BE2C (cell line): Measurements from ENCODE around the gene PRKAR1A.

Experiments
- DNase-seq: peaks from one replicate; pipeline ENCODE4 v3.0.0-alpha.2; 2020
- H3K27me3 ChIP-seq: fragments of 250-450 bp; sonication (Bioruptor Pico); 2 replicates; pipeline ENCODE4 v1.5.1; 2020; ENCODE audit warnings: mild to moderate bottlenecking
- H3K36me3 ChIP-seq: fragments of 250-450 bp; sonication (Bioruptor Pico); 2 replicates; pipeline ENCODE4 v1.5.1; 2020; ENCODE audit warnings: mild to moderate bottlenecking
- H3K4me1 ChIP-seq: fragments of 250-450 bp; sonication (Bioruptor Pico); 2 replicates; pipeline ENCODE4 v1.5.1; 2020
- H3K4me3 ChIP-seq: 2 replicates; pipeline ENCODE4 v1.5.1; 2011; ENCODE audit warnings: low read depth, low read length
- H3K9me3 ChIP-seq: fragments of 250-450 bp; sonication (Bioruptor Pico); 2 replicates; pipeline ENCODE4 v1.5.1; 2020
- TF ChIP-seq, protein P1 (sequence below): IDR thresholded peaks from 2 replicates; pipeline ENCODE4 v1.5.1; 2012; ENCODE audit warnings: mild to moderate bottlenecking, low read depth, low read length

Gene PRKAR1A

GRCh38 chr17:68562736-68563135, 50.5 kb downstream of the PRKAR1A start:
- Histone ChIP-seq H3K36me3 (no peaks in the 10 kb centered on the region), H3K4me3 (no peak overlapping the region), H3K4me1 (no peaks in the 10 kb centered on the region), H3K27me3 (peaks cover 15% of the 10 kb centered on the region), H3K9me3 (no peaks in the 10 kb centered on the region)
- TF ChIP-seq, protein P1, sequence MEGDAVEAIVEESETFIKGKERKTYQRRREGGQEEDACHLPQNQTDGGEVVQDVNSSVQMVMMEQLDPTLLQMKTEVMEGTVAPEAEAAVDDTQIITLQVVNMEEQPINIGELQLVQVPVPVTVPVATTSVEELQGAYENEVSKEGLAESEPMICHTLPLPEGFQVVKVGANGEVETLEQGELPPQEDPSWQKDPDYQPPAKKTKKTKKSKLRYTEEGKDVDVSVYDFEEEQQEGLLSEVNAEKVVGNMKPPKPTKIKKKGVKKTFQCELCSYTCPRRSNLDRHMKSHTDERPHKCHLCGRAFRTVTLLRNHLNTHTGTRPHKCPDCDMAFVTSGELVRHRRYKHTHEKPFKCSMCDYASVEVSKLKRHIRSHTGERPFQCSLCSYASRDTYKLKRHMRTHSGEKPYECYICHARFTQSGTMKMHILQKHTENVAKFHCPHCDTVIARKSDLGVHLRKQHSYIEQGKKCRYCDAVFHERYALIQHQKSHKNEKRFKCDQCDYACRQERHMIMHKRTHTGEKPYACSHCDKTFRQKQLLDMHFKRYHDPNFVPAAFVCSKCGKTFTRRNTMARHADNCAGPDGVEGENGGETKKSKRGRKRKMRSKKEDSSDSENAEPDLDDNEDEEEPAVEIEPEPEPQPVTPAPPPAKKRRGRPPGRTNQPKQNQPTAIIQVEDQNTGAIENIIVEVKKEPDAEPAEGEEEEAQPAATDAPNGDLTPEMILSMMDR, result no peak
- DNase-seq, result no peak

DNA sequence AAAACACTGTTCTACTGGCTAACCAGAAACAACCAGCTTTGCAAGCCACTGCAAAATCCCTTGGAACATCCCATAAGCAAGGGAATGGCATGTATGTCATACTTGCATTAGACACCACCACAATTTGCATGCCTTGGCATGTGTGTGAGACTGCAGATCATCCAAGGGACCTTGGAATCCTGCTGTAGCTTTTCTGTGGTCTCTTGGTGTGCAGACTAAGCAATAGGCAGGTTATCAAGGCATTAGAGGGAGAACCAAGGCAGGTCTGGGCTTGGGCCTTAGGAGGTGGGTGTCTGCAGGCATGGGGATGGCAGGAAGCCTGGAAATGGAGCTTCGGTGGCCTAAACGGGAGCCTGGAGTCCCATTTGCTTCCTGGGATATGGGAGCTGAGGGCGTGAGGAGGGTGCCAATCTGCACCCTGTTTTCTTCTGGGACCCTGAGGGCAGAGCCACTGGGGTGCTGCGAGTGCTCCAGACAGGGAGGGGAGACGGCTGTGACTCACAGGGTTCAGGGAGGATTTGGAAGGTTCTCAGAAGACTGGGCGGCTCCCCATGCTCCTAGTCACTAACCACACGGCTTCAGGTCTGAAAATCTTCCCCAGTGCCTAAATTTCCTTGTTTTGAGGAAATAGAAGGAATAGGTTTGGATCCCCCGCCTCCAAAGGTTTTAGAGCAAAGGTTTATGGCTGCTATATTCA, 52.3 kb downstream of the PRKAR1A start:
- Histone ChIP-seq H3K27me3 (peaks cover 15% of the 10 kb centered on the region), H3K9me3 (no peaks in the 10 kb centered on the region), H3K4me3 (no peak overlapping the region), H3K36me3 (no peaks in the 10 kb centered on the region), H3K4me1 (no peaks in the 10 kb centered on the region)
- DNase-seq, result no peak
- TF ChIP-seq, protein P1, result no peak

DNA sequence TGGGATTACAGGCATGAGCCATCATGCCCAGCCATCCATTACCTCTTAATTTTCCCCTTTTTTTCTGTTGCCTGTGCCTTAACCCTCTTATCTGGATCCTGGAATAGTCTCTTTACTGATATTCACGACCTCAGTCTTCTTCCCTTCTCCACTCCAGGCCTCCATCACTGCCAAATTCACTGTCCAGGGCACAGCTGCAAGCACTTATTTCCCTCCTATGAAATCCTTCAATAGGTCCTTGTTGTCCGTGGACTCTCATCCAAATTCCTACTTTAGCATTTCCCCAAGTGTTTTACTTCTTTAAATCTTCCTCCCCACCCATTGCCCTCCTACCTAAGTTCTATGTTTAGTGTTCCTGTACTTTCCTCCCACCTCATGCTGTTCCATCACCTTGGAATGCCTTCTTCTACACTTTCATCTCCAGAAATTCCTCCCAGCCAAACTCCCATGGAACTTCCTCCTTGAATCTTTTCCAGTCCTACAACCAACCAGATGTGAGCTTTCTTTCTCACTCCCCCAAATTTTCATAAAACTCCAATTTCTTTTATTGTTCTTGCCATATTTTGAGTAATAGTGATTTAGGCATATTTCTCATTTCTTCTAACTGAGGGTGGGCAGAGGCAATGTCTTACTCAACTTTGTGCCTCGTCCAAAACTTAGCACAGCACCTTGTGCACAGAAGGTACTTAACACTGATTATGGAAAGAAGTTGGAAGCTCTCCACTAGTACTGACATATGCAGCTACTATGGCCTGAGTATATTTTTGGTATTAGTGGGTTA, 53.6 kb downstream of the PRKAR1A start:
- DNase-seq, result no peak
- H3K4me3 ChIP-seq, result no peak overlapping the region
- H3K27me3 ChIP-seq, result peaks cover 15% of the 10 kb centered on the region
- TF ChIP-seq, protein P1, result no peak
- no peaks in the 10 kb centered on the region for H3K36me3 ChIP-seq
- no peaks in the 10 kb centered on the region for H3K4me1 ChIP-seq
- H3K9me3 ChIP-seq, result no peaks in the 10 kb centered on the region

DNA sequence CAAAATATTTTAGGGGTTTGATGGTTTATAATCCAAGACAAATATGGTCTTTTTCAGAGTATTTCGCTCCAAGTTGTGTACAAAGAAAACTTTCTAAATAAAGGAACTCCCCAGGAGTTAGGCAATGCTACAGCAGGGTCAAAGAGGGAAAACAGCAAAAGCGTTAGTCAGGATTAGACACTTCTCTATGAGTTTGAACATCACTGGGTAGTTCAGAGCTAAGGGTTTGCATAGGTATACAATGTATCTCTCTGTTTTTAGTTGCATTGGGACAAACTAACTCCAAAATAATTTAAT, 54.2 kb downstream of the PRKAR1A start:
- TF ChIP-seq, protein P1, result no peak
- H3K27me3 ChIP-seq, result peaks cover 15% of the 10 kb centered on the region
- H3K9me3 ChIP-seq, result no peaks in the 10 kb centered on the region
- no peak for DNase-seq
- no peak overlapping the region for H3K4me3 ChIP-seq
- H3K4me1 ChIP-seq, result no peaks in the 10 kb centered on the region
- H3K36me3 ChIP-seq, result no peaks in the 10 kb centered on the region

- no peaks in the 10 kb centered on the region for H3K4me1 ChIP-seq
- H3K4me3 ChIP-seq, result no peak overlapping the region
- H3K27me3 ChIP-seq, result peaks cover 12% of the 10 kb centered on the region
- DNase-seq, result no peak
- H3K9me3 ChIP-seq, result no peaks in the 10 kb centered on the region
- TF ChIP-seq, protein P1, result no peak
- H3K36me3 ChIP-seq, result no peaks in the 10 kb centered on the region
Measured at GRCh38 chr17:68567035-68567434, 54.8 kb downstream of the PRKAR1A start.

GRCh38 chr17:68567581-68567980, 55.4 kb downstream of the PRKAR1A start:
- TF ChIP-seq, protein P1, result no peak
- no peaks in the 10 kb centered on the region for H3K4me1 ChIP-seq
- H3K4me3 ChIP-seq, result no peak overlapping the region
- H3K36me3 ChIP-seq, result no peaks in the 10 kb centered on the region
- H3K9me3 ChIP-seq, result no peaks in the 10 kb centered on the region
- peaks cover 10% of the 10 kb centered on the region for H3K27me3 ChIP-seq
- no peak for DNase-seq
